ENCODE measurements around the gene TMEM183A.
A peak's percentile ranks its signal among the peaks of the same experiment; 100 is the strongest.

TMEM183A gene

GRCh38 chr1:202965422-202965821 lies 41.8 kb upstream of the TMEM183A start:
- no peak for TF ChIP-seq CTCF (conservative IDR thresholded peaks at IDR 0.05)

GRCh38 chr1:202966006-202966898 lies 40.9 kb upstream of the TMEM183A start:
- no peak for TF ChIP-seq CTCF (conservative IDR thresholded peaks at IDR 0.05)
- peak overlapping the region; percentile 66 for H3K27ac ChIP-seq

More at GRCh38 chr1:202965422-202965821, 41.8 kb upstream of the TMEM183A start:
- H3K27ac ChIP-seq: no peak overlapping the region

GRCh38 chr1:202967684-202968281 lies 39.4 kb upstream of the TMEM183A start:
- peak overlapping the region; percentile 45; the same call in 1 of the 2 replicates for H3K27ac ChIP-seq
- TF ChIP-seq CTCF (conservative IDR thresholded peaks at IDR 0.05): no peak

GRCh38 chr1:202968351-202968750 lies 38.8 kb upstream of the TMEM183A start:
- no peak for TF ChIP-seq CTCF (conservative IDR thresholded peaks at IDR 0.05)
- H3K27ac ChIP-seq: peak overlapping the region; percentile 45; the same call in 1 of the 2 replicates

GRCh38 chr1:202968895-202969295 lies 38.3 kb upstream of the TMEM183A start:
- H3K27ac ChIP-seq: no peak overlapping the region
- TF ChIP-seq CTCF (conservative IDR thresholded peaks at IDR 0.05): peak; percentile 75

- TF ChIP-seq CTCF (conservative IDR thresholded peaks at IDR 0.05): no peak
- H3K27ac ChIP-seq: no peak overlapping the region
Observed at GRCh38 chr1:202972046-202972445, 35.1 kb upstream of the TMEM183A start.

GRCh38 chr1:202974856-202975255 lies 32.3 kb upstream of the TMEM183A start:
- no peak overlapping the region for H3K27ac ChIP-seq
- no peak for TF ChIP-seq CTCF (conservative IDR thresholded peaks at IDR 0.05)

All from VCaP (cell line).